ENCODE measurements around the gene LRRC32.

Gene LRRC32

DNA sequence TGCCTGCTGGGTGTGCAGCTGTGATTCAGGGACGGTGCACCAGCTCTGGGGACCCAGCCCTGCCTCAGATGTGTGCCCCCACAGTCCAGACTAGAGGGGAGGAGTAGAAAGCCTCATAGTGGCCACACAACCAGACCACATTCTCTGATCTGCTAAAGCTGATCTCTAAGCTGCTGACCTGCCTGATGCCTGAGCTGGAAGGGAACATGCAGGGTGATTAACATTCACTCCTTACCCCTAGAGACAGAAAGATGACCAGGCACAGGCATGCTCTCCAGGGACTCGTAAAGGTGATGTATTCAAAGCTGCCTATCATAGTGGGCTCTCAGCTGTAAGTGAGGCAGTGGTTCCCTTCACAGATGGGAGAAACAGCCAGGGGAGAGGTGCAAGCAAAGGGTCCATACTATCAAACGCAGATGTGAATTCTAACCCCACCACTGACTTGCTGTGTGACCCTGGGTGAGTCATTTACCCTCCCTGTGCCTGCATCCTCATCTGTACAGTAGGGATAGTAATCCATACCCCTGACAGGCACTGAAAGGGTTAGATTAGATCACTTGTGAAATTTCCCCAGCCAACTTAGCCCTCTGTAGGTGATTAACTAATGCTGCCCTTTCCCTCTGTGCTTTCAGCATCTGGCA lies 29.0 kb upstream of the LRRC32 start:
- DNase-seq: no peak

DNA sequence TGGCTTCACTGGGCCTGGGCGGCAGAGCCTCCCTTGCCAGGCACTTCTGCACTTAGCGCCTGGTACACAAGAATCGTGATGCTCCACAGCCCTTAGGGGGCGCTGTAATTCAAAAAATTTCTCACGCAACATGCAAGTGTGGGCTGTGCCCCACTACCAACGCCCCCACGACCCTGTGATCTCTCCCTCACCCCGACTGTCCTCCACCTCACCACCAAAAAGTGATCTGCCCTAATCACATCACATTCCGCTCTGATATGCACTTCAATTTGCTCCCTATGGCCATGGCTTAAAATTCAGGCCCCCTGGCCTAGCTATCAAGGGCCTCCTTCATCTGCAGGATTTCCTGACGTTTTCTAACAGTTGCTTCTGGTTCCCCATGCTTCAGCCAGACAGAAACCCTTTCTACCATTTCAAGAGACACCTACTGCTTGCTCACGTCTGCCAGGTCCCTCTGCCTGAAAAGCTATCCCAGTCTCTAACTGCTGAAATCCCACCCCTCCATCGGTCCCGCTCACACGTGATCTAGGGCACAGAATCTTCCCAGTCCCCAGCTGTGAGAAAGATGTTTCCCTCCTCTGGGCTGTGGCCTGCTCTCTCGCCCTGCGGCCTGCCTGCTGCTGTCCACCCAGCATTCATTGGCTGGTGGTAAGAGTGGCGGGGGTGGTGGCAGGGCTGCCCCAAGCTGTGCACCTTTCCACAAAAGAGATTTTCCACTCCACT lies 27.9 kb upstream of the LRRC32 start:
- DNase-seq: no peak

DNA sequence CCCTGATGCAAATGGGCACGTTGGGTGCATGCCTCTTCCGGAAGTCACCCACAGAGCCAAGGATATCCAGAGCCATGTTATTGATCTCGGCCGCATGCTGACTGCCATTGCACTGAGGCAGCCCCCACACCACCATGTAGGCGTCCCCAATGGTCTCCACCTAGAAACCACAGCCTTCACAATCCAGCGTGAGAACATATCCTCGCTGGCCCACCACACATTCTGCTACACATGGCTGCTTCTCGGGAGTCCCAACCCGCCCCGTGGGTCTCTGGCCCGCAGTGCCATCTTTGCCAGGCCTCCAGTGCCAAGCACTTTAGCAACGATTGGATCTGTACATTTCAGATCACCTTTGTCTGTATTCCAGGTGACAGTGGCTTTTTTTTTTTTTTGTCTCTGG lies 26.2 kb upstream of the LRRC32 start:
- DNase-seq: no peak

DNA sequence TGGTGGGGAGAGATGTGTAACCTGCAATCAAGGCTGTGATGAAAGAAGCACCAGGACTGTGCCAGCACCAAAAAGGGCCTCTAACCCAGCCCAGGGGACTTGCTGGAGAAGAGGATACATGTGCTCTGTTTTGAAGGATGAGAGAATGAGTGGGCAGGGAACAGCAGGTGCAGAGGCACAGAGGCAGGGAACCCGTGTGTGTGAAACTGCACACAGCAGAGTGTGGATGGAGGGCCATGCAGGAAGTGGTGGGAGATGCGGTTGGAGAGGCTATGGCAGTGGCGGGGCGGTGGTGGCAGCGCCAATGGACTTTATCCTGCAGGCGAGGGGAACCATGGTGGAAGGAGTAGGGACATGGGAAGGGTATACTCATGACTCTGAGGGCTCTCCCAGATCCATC lies 25.2 kb upstream of the LRRC32 start:
- DNase-seq: no peak

- no peak for DNase-seq
Observed at GRCh38 chr11:76695133-76695532, 24.6 kb upstream of the LRRC32 start.

DNA sequence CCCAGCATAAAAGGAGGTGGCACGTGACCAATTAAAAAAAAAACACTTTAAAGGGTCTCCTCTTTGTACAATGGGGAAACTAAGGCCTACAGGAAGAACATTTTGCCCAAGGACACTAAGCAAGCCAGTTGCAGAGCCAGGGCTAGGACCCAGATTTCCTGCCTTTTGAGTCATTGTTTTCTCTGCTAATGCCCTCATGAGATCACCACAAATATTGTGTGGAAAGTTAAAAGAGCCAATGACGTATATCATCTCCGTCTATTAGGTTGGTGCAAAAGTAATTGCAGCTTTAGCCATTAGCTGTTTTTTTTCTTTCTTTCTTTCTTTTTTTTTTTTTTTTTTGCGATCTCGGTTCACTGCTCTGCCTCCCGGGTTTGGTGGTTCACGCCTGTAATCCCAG lies 24.1 kb upstream of the LRRC32 start:
- DNase-seq: no peak

DNA sequence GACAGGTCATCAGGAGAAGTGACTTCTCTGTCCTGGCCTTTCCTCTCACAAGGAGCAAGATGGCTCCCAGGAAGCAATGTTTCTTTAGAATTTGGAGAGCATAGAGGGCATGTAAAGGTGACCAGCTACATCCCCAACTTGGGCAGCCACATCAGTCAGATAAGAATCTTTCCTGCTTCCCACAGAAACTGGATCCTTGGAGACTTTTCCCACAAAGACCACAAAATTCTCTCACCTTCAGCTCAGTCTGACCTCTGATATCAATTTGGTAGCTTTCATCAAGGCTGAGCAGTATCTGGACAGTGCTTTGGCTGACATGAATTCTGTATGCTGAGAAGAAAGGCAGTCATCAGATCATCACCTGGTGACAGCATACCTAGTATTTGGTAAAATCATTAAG lies 23.3 kb upstream of the LRRC32 start:
- DNase-seq: no peak

DNA sequence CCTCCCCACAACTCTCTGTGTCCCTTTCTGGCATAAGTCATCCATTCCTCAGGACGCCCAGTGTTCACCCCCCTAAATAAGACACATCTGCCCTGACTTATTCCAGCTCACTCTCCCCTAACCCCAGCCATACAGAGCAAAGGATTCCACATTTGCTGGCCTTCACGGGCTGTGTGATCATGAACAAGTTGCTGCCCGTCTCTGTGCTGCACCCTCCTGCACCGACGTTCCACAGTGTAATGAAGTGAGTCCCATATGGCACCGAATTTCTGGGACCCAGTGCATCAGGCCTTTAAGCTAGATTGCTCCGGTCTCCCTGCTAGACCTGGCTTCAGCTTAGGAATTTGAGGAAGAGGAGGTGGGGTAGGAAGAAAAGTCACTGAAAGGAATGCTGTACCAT lies 22.4 kb upstream of the LRRC32 start:
- no peak for DNase-seq

- DNase-seq: no peak
Observed at GRCh38 chr11:76691655-76692054, 21.1 kb upstream of the LRRC32 start.

DNA sequence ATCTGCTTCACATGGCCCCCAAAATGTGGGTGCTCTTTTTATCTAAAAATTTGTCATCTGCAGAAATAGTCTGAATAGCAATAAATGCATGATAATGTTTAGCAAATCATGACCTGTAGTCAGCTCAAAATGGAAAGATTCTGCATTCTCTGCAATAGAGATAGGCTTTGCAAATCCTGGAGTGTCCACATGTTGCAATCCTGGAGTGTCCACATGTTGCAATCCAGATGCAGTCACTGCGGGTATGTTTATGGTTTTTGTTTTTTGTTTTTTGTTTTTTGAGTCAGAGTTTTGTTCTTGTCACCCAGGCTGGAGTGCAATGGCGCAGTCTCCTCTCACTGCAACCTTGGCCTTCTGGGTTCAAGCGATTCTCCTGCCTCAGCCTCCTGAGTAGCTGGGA lies 20.2 kb upstream of the LRRC32 start:
- DNase-seq: no peak

DNA sequence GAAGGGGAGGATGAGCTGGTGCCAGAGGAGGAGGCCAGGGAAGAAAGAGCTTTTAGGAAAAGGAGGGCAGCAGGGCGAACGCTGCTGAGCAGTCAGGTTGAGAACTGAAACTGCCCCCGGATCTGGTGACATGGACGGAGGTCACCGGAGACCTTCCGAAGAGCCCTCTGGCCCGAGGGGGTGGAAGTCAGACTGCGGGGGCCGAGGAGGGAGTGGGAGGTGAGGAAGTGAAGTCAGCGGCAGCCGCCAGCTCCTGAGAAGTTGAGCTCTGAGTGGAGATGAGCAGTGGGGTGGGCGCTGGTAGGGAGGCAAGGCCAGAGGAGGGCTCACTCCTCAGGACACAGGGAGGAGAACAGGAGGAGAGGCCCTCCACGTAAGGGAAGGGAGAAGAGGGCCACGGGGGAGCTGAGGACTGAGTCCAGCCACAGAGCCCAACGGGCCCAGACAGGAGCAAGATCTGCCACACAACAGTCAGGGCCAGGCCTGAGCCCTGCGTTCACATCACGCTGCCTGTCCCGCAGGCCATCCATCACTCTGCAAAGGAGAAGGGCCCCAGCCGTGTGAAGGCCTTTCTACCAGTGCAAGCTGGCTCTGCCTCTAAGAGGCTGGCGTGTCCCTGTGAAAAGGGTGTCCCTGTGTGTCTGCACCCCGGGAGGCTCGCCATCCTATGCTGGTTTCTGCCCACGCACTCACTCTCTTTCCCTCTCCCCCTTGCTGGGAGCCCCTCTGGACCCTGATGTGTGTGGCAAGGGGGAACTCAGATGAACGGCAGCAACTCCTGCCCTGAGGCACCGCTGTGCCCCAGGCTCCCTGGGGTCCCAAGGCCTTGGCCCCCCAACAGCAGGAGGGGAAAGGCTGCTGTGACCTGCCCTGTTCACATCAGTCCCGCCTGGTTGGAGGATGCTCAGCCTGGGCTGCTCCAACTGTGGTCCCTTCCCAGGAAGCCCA lies 19.0 kb upstream of the LRRC32 start:
- no peak for DNase-seq

DNA sequence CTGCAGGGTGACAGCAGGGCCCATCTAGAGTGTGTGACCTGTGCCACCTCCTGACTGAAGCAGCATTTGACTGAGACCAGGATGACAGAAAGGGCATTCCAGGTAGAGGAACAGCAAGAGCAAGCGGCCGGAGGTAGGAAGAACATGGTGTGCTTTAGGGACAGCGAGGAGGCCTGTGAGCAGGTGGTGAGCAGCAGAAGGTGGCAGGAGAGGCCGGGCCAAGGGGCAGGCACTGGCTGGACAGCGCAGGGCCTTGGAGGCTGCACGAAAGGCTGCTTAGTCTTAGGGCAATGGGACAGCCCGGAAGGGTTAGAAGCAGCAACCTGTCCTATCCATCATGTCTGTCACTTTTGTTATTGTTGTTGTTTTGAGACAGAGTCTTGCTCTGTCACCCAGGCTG lies 17.6 kb upstream of the LRRC32 start:
- DNase-seq: no peak

- DNase-seq: no peak
Observed at GRCh38 chr11:76686261-76687079, 15.9 kb upstream of the LRRC32 start.

DNA sequence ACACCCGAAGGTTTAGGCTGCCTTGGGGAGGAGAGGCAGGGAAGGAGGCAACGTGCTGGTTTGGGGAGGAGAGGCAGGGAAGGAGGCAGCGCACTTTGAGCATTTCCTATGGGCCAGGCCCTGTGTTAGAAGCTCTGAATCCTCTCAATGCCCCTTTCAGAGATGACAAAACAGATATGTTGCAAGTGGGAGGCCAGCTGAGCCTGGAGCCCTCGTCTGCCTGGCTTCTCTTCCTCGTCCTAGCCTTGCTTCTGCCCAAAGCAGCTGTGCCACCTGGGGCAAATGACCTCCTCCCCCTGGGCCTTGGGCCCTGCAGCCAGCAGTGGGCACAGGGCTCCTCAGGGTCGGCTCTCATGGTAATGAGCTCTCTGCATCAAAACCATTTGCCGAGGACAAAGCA lies 15.3 kb upstream of the LRRC32 start:
- DNase-seq: no peak

- DNase-seq: no peak
Observed at GRCh38 chr11:76685237-76685636, 14.7 kb upstream of the LRRC32 start.

GRCh38 chr11:76684516-76684915 lies 14.0 kb upstream of the LRRC32 start:
- DNase-seq: no peak

GRCh38 chr11:76683161-76684095 lies 12.9 kb upstream of the LRRC32 start:
- DNase-seq: no peak

DNA sequence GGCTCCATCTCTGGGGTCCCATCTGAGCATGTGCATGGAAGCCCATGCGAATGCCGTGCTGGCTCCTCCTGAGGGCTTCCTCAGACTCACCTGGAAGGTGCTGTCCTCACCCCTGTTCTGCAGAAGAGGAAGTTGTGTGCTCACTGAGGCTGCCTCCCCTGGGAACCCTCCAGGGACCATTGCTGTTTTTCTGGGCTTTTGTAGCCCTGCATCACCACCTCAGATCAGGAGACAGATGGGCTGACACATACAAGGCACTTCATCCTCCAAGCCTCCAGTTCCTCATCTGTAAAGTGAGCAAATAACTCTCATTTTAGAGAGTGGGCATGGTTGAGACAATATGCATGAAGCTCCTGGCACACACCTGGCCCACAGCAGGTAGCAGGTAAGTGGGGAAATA lies 12.1 kb upstream of the LRRC32 start:
- no peak for DNase-seq

GRCh38 chr11:76682106-76682505 lies 11.6 kb upstream of the LRRC32 start:
- DNase-seq: no peak

DNA sequence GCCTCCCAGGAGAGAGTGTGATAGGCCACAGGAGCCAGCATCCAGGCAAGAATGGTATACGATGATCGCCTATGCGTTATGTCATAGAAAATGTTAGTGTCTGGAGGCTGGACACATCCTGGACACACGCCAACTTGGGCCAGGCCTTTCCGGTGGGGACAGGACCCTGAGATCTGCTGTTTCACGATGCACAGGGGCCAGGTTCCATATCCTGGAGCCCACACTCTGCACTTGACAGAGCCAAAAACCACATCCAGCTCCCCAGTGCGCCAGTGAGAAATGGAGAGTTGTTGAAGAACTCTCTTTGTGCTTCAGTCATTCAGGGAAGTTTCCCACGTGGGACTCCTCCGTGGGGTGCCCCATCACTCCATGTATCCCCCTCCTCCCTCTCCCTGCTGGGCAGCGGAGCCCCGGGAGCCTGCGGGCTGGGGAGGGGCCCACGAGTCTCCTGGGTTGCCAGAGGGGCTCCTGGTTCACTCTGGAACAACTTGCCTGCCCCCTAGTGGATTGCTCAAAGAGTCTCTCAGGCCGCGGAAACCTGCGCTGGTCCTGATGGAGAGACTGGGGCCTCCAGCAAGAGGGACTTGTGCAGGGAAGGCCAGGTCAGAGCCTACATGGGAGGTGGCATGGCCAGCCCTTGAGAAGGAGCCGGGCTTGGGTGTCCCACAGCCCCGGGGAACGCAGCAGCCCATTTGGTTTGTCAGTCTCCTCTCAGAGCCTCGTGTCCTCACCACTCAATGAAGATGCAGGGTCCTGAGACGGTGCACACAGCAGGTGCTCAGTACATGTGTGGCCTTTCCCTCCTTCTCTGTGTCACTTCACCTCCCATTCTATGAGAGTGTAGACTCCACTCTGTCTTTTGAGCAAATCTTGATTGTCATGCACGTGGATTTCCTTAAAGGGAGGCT lies 10.2 kb upstream of the LRRC32 start:
- peak; percentile 66 to 68 for DNase-seq

GRCh38 chr11:76678321-76678720 lies 7.8 kb upstream of the LRRC32 start:
- no peak for DNase-seq
